Left kidney (tissue), 2 donors: Measurements from ENCODE around the gene DVL1. TPM values are rescaled to one million over a fixed set of nuclear protein-coding genes. Genes with fewer than 3 reads are reported as not detected.

Experiments used
- DNase-seq: peaks from one replicate; pipeline ENCODE4 v3.0.0-alpha.2; 2013
- polyA plus RNA-seq: library from polyadenylated mRNA; unstranded; fragments of 120-200 nt; gene quantifications from one replicate; pipeline ENCODE4 v1.2.1, GENCODE V29; 2013; ENCODE audit not compliant: insufficient read length

DVL1 gene
- polyA plus RNA-seq, 1 donor: 22.0 TPM

DNA sequence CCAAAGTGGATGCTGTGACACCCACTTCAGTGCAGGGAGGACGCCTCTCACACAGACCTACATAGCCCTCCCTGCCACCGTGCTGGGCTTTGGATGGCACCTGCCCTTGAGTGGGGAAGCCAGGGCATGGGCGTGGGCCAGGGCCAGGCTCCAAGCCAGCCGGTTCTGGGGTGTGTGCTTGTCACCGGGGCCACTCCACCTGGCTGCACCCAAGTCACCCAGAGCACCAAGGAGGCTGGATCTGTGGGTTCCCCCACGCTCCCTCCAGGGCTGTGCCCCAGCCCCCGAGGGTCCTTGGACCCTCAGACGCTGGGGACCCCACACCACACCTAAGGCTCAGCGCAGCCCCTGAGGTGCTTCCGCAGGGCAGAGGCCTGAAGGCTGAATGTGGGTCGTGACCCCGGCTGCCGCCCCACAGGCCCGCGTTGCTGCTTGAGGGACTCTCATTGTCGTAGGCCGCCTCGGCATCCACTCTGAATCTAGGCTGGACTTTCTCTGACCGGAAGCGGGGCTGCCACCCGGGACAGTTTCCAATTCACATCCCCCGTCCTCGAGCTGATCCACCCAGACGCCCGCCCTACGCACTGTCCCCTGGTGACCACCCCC is 7.7 kb upstream of the DVL1 start:
- DNase-seq: no peak

DNA sequence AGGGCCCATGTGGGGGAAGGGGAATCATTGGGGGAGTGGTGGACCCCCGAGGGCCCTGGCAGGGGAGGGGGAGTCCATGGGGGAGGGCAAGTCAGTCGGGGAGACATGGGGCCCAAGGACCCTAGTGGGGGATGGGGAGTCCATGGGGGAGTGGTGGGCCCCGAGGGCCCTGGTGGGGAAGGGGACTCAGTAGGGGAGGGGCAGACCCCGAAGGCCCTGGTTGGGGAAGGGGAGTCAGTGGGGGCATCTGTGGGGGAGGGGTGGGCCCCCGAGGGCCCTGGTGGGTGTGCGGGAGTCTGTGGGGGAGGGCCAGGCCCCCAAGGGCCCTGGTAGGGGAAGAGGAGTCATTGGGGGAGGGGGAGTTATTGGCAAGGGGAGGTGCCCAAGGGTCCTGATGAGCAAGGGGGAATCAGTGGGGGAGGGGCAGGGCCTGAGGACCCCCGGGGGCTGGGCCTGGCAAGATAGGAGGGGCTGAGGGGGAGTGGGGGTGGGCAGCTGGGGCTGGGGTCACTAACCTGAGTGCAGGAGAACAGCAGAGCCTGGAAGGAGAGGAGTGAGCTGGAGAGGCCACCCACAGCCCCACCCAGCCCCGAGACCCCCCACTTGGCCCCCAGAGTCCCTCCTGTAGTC is 7.1 kb upstream of the DVL1 start:
- no peak for DNase-seq

DNA sequence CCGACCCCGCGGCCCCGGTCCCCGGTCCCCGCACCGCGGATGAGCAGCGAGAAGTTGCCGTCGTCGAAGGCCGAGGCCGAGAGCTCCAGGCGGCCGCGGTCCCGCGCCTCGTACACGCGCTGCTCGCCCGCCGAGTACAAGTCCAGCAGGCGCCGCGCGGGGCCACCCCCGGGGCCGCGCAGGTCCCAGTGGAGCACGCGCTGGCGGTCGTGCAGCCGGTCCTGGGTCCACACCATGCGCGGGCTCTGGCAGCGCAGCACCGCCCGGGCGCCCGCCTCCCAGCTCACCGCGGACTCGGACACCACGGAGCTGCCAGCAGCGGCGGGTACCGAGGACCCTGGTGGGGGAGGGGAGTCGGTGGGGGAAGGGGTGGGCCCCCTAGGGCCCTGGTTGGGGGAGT is 6.2 kb upstream of the DVL1 start:
- DNase-seq: no peak

DNA sequence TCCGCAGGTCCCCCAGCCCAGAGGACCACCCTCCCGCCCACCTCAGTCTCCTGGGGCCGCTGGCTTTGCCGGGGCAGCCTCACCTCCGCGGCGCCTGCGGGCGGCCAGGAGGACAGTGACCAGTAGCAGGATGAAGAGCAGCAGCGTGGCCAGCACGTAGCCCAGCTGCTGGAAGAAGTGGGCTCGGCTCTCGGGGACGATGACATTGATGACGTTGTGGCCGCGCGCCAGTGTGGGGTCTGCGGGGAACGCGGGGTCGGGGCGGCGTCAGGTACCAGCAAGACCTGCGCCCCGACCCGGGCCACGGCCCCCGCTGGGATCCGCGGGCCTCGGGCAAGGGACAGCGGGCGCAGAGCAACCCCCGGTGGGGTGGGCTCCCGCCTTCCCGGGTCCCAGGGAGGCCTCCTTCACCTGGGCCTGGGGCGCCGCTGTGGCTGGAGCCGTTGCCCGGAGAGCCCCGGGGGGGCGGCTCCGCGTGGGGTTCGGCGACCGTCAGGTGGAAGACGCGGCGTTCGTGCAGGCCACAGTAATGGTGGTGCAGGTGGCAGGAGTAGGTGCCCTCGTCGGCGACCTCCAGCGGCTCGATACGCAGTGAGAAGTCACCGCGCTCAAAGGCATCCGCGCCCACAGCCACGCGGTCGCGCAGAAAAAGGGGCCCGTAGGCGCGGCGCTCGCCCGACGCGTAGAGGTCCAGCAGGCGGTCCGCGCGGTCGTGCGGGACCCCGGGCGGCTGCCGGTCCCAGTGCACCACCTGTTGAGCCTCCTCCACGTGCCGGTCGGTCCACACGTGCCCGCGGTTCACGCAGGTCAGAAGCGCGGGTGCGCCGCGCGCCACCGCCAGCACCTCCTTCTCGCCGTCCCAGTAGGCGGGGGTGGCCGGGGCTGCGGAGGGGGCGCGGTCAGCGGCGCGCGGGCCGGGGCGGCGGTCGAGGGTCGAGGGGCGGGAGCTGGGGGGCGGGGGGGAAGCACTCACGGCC is 5.3 kb upstream of the DVL1 start:
- DNase-seq: no peak

DNA sequence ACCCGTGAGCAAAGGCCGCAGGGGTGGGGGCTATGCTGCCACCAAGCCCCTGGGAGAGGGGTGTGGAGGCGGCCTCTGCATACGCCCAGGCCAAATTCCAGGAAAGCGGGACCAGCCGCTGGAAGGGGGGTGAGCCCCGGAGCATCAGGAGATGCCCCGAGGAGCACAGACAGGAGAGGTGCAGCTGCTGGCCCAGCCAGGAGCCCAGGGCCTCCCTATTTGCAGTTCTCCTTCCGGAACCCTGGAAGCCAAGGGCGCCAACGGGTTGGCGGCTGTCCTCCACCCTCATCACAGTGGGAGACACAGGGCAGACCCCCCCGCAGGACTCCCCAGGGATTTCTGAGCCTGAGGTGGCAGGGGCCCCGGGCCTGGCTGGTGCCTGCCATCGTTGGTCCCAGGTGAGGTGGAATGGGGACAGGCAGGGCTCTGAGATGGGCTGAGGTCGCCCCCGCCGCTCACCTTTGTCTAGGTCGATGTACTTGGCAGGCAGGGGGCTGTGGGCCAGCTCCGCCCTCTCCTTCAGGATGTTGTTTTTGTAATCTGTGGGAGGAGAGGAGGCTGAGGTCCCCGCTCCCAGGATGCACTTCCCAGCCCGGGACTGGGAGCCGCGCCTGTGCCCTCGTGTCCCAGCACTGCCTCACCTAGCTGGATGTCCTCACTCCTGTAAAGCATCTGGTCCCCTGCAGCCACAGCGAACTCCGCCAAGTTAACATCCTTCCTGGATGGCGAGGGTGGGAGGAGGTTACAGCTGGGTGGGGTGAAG is 4.4 kb upstream of the DVL1 start:
- DNase-seq: no peak

DNA sequence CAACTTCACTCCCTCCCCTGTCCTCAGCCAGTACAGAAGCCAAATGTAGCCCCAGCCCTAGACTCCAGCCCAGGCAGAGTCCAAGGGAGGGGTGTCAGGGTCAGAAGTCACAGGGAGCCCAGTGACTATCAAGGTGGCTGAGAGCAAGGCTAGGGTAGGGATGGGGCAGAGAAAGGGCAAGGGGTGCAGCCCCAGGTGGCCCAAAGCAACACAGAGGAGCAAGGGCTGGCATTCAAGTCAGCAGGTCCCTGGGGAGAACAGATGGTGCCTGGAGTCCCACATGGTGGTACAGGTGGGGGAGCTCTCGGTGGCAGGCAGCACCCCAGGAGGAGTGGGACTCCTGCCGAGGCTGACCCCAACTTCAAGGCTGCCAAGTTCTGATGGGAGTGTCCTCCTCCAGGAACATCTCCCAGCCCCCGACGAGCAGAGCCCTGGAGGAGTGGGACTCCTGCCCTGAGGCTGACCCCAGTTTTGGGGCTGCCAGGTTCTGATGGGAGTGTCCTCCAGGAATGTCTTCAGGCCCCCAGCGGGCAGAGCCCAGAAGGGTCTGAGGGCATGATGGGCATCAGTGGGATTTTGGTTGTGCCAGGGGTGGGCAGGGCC is 3.7 kb upstream of the DVL1 start:
- DNase-seq: no peak

DNA sequence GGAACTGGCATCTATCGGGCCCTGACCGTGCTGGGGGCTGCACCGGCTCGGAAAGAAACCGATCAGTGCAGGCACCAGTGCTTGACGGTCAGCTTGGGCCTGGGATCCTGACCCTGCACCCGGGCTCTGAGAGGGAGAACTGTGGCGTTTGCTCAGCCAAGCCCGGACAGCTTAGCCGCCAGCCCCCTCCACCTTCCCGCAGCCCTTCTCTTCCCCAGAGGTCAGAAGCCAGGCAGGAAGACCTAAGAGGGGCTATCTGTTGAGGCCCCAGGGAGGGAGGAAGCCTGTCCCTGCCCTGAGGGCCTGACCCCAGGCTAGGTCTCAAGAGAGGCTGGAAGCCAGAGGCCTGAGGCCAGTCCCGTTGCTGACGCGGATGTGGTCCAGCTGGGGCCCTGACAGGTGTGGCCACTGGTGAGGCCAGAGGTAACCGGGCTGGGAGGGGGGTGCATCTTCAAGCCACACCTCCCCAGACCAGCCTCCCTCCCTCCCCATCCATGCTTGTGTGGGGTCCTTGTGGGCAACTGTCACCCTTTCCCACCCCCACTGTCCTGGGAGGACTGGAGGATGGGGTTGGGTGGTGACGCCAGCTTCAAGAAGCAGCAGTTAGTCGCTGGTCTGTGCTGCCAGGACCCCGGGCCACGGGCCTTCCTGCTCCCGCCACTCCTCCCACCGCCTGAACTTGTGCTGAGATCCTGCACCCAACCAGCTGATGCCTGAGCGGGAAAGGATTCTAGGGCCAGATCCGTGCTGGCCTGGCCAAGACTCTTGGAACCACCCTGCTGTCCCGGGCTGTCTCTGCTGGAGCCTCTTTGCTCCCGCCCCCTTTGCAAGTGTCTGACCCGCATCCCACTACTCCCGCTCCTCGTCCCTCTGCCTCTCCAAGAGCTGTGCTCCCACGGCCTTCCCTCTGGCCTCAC is 2.6 kb upstream of the DVL1 start:
- no peak for DNase-seq

DNA sequence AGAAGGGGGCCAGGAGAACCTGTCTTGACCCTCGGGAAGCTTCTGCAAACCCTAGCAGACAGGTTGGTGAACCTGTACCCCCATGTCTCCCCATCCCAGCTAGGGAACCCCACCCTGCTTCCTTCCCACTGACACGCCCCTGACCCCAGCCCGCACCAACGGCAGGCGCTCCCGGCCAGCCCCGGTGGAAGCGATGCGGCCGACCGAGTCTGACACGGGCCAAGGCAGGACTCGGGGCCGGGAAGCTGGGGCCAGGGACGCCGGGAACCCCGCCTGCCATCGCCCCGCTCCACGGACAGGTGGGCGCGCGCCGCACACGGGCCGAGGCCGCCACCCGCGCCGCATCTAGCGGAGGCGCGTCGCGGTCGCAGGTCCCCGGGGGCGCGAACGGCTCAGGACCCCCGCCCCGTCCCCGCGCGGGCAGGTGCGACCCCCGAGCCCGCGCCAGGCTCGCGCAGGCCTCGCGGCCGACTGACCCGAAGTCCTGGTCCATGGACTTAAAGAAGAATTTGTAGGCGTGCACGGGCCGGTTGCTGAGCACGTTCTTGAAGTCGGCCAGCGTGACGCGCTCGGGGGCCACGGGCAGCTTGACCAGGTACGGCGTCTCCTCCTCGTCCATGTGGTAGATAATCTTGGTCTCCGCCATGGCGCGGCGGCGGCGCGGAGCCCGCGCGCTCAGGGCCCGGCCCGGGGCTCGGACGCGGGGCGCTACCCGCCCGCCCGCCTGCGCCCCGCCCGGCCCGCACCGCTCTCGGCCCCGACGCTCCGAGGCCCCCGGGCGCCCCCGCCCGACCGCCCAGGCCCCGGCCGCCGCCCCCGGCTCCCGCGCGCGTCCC is 580 bp downstream of the DVL1 start:
- no peak for DNase-seq

DNA sequence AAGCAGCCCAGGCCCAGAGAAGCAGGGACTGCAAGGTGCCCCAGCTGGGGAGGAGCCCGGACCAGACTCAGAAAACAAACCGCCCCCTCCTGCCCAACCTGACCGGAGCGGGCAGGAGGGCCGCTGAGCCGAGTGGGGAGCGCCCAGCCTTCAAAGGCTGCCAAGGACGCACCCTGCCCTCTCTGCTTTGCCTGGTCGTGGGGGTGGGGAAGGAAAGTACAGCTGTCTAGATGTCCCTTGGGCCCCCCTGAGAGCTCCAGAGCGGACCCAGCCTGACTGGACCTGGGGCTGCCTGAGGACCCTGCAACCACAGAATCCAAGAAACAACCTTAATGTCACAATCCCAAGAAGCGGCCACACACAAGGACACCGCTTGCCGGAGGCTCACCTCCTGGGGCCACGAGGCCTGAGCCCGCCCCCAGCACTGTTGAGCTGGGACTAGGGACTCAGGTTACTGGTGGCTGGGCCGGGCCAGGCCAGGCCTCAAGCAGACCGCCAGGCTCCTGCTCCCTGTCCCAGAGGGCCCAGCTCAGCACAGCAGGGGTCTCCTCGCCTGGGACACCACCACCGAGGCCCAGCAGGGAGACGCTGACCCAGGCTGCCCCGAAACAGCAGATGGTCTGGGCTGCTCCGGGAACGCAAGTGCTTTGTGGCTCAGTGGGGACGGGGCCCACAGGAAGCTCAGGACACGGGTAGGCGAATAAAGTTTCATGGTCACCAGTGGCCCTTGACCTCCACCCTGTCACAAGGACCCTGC is 1.4 kb downstream of the DVL1 start:
- no peak for DNase-seq

DNA sequence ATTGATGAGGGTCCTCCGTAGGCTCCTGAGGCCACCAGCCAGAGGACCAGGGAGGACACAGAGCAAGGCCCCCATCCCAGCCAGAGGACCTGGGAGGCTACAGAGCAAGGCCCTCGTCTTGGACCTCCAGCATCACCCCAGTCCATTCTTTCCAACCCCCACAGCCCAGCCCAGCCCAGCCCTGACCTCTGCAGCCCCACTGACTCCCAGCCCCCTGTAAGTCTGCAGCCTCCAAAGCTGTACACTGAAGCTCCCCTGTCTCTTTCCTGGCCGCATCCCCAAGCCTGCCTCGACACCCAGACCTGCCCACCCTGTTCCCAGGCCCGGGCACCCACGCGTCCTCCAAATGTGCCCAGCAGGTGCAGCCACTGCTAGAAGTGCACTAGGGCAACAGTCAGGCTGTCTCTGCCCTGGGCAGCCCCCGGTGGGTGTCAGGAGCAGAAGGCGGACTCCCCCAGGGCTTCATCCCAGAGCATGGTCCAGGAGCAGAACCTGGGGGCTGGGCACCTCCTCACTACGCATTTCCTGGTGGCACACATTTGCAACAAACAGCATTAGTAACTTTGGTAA is 2.1 kb downstream of the DVL1 start:
- DNase-seq: no peak

DNA sequence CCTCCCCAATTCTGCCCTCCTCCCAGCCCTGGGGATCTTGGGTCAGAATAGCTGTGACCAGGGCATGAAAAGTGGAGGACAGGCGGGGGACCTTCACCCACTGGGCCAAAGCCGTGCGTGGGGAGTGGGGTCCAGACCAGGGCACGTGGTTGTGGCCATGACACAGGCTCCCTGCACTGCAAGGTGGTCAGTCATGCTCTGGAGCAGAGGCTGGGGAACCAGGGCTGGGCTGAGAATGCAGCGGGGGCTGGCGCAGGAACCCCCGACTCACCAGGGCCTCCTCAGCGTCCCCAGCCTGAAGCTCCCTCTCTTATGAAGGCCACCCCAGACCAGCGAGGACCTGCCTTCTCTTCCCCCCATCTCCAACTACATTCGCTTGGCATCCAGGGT is 2.7 kb downstream of the DVL1 start:
- no peak for DNase-seq

DNA sequence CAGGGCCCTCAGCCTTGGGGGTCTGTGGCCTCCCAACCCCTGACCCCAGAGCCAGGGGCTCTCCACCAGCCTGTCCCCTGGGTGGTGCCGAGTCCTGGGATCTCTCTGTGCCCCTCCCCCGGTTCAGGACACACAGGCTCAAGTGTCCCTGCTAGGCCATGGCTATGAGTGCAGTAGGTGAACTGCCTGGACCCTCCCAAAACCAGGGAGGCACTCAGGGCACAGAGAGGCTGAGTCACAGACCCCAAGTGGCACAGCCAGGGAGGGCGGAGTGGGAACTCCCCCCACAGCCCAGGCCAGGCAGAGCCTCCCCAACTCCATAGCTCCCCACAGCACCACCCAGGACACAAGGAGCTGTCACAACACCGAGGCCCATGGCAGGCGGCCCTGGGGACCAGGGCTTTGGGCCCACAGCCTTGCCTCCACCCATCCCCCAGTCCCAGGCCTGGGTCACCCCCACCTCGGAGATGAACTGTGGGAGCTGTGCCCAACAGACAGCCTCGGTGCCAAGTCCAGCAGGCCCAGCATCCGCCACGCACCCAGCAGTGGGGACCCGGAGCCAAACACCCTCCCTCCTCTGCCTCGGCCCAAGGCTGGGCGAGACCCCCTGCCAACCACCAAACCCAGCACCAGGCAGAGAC is 3.2 kb downstream of the DVL1 start:
- no peak for DNase-seq

DNA sequence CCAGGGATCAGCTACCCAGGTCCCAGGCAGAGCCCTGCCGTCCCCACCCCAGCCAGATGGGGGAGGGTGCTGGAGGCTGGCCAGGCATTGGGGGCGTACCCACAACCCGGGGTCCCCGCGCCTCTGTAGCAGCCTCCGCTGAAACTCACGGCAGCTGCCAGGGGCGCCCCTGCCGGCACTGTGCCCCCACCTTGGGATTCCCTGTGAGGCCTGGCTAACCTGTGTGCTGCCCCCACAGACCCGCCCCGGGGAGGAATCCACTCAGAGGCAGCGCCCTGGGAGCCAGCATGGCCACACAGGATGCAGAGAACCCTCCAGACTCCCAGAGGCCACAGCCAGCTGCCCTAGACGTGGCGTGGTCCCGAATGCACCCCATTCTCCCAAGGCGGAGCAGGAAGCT is 3.8 kb downstream of the DVL1 start:
- DNase-seq: no peak

DNA sequence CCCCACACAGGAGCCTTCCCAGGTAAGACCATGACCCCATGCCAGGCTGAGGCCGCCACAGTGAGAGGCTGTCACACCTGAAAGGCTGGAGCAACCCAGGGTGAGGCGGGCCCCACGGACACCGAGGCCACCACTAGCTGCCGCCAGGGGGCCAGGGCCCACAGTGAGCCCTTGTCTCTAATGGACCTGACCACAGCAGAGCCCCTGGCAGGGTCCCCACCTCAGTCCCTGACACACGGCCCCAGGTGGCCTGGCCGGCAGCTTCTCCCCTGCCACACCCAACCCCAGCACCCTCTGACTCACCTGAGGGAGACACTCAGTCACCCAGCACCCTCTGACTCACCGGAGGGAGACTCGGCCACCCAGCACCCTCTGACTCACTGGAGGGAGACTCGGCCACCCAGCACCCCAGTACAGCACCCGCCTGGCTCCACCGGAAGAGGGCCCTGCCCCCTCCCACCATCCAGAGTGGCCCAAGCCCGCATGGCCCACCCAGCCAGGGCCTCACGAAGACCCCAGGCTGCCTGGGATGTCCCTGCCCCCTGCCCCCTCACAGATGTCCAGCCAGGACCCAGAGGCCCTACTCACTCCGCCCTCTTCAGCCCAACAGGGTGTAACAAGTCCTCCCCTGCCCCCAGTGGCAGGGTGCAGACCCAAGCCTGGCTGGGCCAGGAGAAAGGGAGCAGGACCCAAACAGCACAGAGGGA is 4.4 kb downstream of the DVL1 start:
- DNase-seq: no peak

DNA sequence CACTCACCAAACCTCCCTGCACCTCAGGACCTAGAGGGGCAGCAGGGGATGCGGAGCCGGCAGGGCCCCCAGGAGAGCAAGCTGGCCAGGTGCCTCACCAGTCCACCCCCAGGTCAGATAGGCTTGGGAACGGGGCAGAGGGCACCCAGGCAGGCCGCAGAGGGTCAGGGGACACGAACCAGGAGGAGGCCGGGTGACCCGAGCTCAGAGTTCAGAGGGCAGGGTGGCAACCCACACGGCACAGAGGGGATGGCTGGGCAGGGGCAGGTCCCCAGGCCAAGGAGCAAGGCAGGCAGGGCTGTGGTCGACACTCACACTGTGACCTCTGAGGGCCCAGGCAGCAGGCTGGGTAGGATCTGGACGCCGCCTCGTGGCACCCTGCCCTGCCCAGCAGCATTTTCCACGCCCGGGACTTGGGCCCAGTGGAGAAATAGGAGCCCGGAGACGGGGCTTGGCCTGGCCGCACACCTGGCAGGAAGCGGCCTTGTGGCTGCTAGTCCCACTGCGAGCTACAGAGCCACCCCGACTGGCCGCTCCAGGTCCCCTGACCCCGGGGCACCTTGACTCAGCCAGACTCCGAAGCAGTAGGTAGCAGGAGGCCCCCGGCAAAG is 5.3 kb downstream of the DVL1 start:
- DNase-seq: no peak

DNA sequence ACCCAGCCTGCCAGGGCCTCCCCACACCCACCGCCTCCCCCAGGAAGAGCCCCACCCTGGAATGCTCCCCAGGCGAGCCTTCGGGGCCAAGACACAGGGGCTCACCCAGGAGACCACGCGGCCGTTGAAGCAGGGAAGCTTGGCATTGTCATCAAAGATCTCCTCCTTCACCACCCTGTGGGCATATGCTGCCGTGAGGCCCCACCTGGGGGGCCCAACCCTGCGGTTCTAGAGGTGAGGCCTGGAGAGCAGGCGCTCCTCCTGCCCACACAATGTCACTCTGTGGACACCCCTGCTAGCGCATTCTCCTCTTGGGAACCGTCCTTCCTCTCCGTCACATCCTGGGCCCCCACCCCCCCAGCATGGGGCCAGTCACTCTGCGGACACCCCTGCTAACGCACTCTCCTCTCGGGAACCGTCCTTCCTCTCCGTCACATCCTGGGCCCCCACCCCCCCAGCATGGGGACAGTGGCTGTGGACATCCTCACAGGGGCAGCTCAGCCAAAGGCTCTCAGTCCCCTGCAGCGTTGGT is 6.6 kb downstream of the DVL1 start:
- no peak for DNase-seq

DNA sequence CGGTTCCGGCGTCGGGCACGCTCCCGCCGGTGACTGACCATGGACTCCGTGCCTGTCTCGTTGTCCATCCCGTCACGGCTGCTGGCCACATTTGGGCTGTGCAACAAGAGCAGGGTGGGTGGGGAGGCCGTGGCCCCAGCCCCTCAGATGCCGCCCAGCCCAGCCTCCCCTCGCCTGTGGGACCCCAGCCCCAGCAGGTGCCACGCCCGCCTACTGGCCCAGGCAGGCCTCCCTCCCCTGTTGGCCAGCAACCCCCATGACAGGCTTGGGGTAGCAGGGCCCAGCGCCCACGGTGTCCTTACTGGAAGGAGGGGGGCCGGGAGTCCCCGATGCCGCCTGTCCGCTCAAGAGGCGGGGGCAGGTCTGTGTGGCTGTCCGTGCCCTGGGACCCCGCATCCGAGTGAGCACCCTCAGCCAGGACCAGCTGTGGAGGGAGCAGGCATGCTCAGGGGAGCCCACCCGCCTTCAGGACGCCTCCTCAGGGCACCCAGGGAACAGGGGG is 7.1 kb downstream of the DVL1 start:
- no peak for DNase-seq
